OCI-LY7 (cell line): Measurements from ENCODE around the gene ZNF462. TPM values are rescaled to one million over a fixed set of nuclear protein-coding genes. Genes with fewer than 3 reads are reported as not detected.
A peak's percentile ranks its signal among the peaks of the same experiment; 100 is the strongest.

ENCODE experiments used
- BruUV-seq: library from RNA; stranded (reverse); fragments of 400-500 nt; replicated peaks from 2 replicates; lab custom pipeline; 2021; lab: Mats Ljungman, UMichigan
- CTCF ChIA-PET: fragments of 300-600 bp; sonication (Branson Sonifier 250); formaldehyde crosslinking; loops from one replicate; lab custom pipeline; 2022; ENCODE audit warnings: antibody characterized with exemption; ENCODE audit not compliant: unreplicated experiment; lab: Charles Lee
- POLR2A ChIA-PET: fragments of 300-600 bp; sonication (Branson Sonifier 250); formaldehyde crosslinking; loops from one replicate; lab custom pipeline; 2022; ENCODE audit warnings: antibody characterized with exemption; lab: Charles Lee
- DNase-seq: peaks from one replicate; pipeline ENCODE4 v3.0.0-alpha.2; 2015; ENCODE audit warnings: low spot score
- H2AFZ ChIP-seq: fragments of 200-600 bp; sonication (generic), shearing (Covaris generic); 2 replicates; pipeline ENCODE4 v1.6.1; 2014; ENCODE audit warnings: mild to moderate bottlenecking, antibody characterized with exemption, low read length, moderate library complexity
- H3K27ac ChIP-seq: fragments of 200-600 bp; sonication (generic); 2 replicates; pipeline ENCODE4 v1.5.1; 2014; ENCODE audit warnings: mixed run types, low read depth, mild to moderate bottlenecking, moderate library complexity, low read length, inconsistent platforms; ENCODE audit not compliant: poor library complexity, severe bottlenecking
- H3K36me3 ChIP-seq: fragments of 200-600 bp; sonication (generic); 2 replicates; pipeline ENCODE4 v1.6.1; 2014; ENCODE audit warnings: mild to moderate bottlenecking, antibody characterized with exemption, low read length, moderate library complexity, mixed read lengths; ENCODE audit not compliant: insufficient read depth
- H3K4me1 ChIP-seq: fragments of 200-600 bp; sonication (generic); 2 replicates; pipeline ENCODE4 v1.5.1; 2014; ENCODE audit warnings: mild to moderate bottlenecking, low read length; ENCODE audit not compliant: insufficient read depth, poor library complexity, severe bottlenecking
- H3K4me2 ChIP-seq: fragments of 200-600 bp; sonication (generic); 2 replicates; pipeline ENCODE4 v1.6.1; 2014; ENCODE audit warnings: mild to moderate bottlenecking, low read length
- H3K4me3 ChIP-seq: fragments of 200-600 bp; sonication (generic); 2 replicates; pipeline ENCODE4 v1.5.1; 2014; ENCODE audit warnings: mild to moderate bottlenecking, low read depth, low read length; ENCODE audit not compliant: poor library complexity, severe bottlenecking
- H3K79me2 ChIP-seq: fragments of 200-600 bp; sonication (generic); 2 replicates; pipeline ENCODE4 v1.6.1; 2016; ENCODE audit warnings: low read depth, mild to moderate bottlenecking, low read length, moderate library complexity, mixed read lengths; ENCODE audit not compliant: insufficient read depth
- H3K9me2 ChIP-seq: fragments of 200-600 bp; sonication (generic); 2 replicates; pipeline ENCODE4 v1.6.1; 2016; ENCODE audit warnings: mild to moderate bottlenecking, low read length, mixed read lengths; ENCODE audit not compliant: insufficient read depth
- H3K9me3 ChIP-seq: fragments of 200-600 bp; sonication (generic); 2 replicates; pipeline ENCODE4 v1.6.1; 2014; ENCODE audit warnings: mild to moderate bottlenecking, mixed run types, low read length, mixed read lengths
- H4K20me1 ChIP-seq: fragments of 200-600 bp; sonication (generic); 2 replicates; pipeline ENCODE4 v1.6.1; 2014; ENCODE audit warnings: mild to moderate bottlenecking, antibody characterized with exemption, low read length, moderate library complexity, mixed read lengths; ENCODE audit not compliant: insufficient read depth
- CTCF ChIP-seq: fragments of 200-600 bp; sonication (generic); conservative IDR thresholded peaks from 2 replicates; pipeline ENCODE4 v1.5.1; 2014; ENCODE audit warnings: mild to moderate bottlenecking, antibody characterized with exemption, low read length, moderate library complexity, mixed read lengths
- EZH2phosphoT487 ChIP-seq: fragments of 200-600 bp; sonication (generic); IDR thresholded peaks from 2 replicates; pipeline ENCODE4 v1.6.1; 2018; ENCODE audit warnings: low read depth, borderline replicate concordance, mild to moderate bottlenecking, mixed run types, antibody characterized with exemption, low read length, moderate library complexity, mixed read lengths
- intact Hi-C: fragments of 100-400 bp; cut with micrococcal nuclease; formaldehyde crosslinking; loops from one replicate; pipeline ENCODE4 v1.10.0; 2022; ENCODE audit not compliant: unreplicated experiment
- total RNA-seq, 2 experiments: library from RNA; depleted of rRNA in 1 of 2; stranded (reverse); fragments of >200 nt in 1 of 2; shearing (Covaris generic) in 1 of 2; gene quantifications; 2 replicates each; pipeline ENCODE4 v1.2.3, GENCODE V29; 2014 to 2022

The ZNF462 gene
- total RNA-seq, 2 experiments from 2014 or later: 0.88 to 1.1 TPM

GRCh38 chr9:107000218-107000617, 137.3 kb downstream of the ZNF462 start:
- Histone ChIP-seq H3K4me2 (no peak overlapping the region), H3K79me2 (no peaks in the 10 kb centered on the region), H4K20me1 (no peaks in the 10 kb centered on the region), H3K9me2 (no peaks in the 10 kb centered on the region), H3K4me3 (no peak overlapping the region), H3K4me1 (peaks cover 6% of the 10 kb centered on the region), H3K27ac (no peak overlapping the region), H3K36me3 (no peaks in the 10 kb centered on the region), H2AFZ (no peak overlapping the region), H3K9me3 (no peaks in the 10 kb centered on the region)
- POLR2A ChIA-PET: no interaction called here
- CTCF ChIA-PET: no interaction called here
- no TSS peak for BruUV-seq
- TF ChIP-seq CTCF (no peak), EZH2phosphoT487 (no peak)
- intact Hi-C loops: no loop called here
- no peak for DNase-seq

- Histone ChIP-seq H3K36me3 (no peaks in the 10 kb centered on the region), H3K9me2 (no peaks in the 10 kb centered on the region), H3K4me2 (peak overlapping the region; percentile 10), H3K79me2 (no peaks in the 10 kb centered on the region), H3K4me3 (no peak overlapping the region), H4K20me1 (no peaks in the 10 kb centered on the region), H3K4me1 (peaks cover 9% of the 10 kb centered on the region), H3K27ac (no peak overlapping the region), H3K9me3 (no peaks in the 10 kb centered on the region), H2AFZ (no peak overlapping the region)
- ChIA-PET CTCF (no interaction called here), POLR2A (no interaction called here)
- TF ChIP-seq CTCF (no peak), EZH2phosphoT487 (no peak)
- BruUV-seq: no TSS peak
- intact Hi-C loops: no loop called here
- DNase-seq: no peak
Observed at GRCh38 chr9:107005201-107005600, 142.2 kb downstream of the ZNF462 start.

GRCh38 chr9:107007402-107007801, 144.4 kb downstream of the ZNF462 start:
- intact Hi-C loops: no loop called here
- H3K27ac ChIP-seq: no peak overlapping the region
- TF ChIP-seq CTCF: no peak
- TF ChIP-seq EZH2phosphoT487: no peak
- H4K20me1 ChIP-seq: no peaks in the 10 kb centered on the region
- H2AFZ ChIP-seq: no peak overlapping the region
- no peak overlapping the region for H3K4me3 ChIP-seq
- ChIA-PET CTCF (no interaction called here), POLR2A (no interaction called here)
- no peaks in the 10 kb centered on the region for H3K36me3 ChIP-seq
- no peaks in the 10 kb centered on the region for H3K9me2 ChIP-seq
- DNase-seq: no peak
- no peaks in the 10 kb centered on the region for H3K9me3 ChIP-seq
- peaks cover 9% of the 10 kb centered on the region for H3K4me1 ChIP-seq
- no peaks in the 10 kb centered on the region for H3K79me2 ChIP-seq
- no TSS peak for BruUV-seq
- H3K4me2 ChIP-seq: no peak overlapping the region
